GM12892 (cell line): ENCODE measurements around the gene SLC44A3.

Experiments
- POLR2A ChIP-seq: IDR thresholded peaks from 2 replicates; pipeline ENCODE4 v1.6.1; 2011; ENCODE audit warnings: low read depth, low read length, control low read depth
- POLR2AphosphoS5 ChIP-seq: IDR thresholded peaks from 2 replicates; pipeline ENCODE4 v1.6.1; 2011; ENCODE audit warnings: low read depth, low read length, control low read depth
- TAF1 ChIP-seq: IDR thresholded peaks from 2 replicates; pipeline ENCODE4 v1.6.1; 2011; ENCODE audit warnings: low read depth, mild to moderate bottlenecking, control low read depth, low read length, borderline replicate concordance

DNA sequence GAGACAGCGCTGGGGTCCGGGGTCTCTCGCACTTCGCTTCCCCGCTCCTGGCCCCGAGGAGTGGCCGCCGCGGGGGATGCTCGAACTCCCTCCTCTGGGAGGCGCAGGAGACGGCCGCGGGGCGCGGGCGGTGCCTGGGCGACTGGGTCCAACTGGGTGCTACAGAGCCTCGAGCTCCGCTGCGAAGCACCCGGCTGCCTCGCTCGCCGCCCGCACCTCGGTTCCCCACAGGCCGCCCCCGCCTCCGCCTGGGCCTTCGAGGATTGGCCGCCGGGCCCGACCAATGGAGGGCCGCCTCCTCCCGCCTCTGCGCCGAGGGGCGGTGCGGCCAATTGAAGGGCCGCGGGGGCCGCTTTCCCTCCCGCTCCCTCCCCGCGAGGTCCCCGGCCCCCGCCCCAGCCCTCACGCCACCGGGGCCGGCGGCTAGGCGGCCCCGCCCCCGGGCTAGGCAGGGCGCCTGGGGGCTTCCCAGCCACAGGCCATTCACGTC lies 106.8 kb downstream of the SLC44A3 start, which contains the start of gene CNN3:
- peak; percentile 56; the same call in 1 of the 2 replicates for TF ChIP-seq POLR2A
- TF ChIP-seq POLR2AphosphoS5, result no peak
- TF ChIP-seq TAF1, result 0 out of 2 replicates have a peak, but pooled peaks have one; percentile 44
